ENCODE measurements around the gene TRIM65.

GRCh38 chr17:75922963-75923874 lies 26.5 kb upstream of the TRIM65 start:
- no peak for TF ChIP-seq CTCF (IDR thresholded peaks at IDR 0.05)
- no peak for TF ChIP-seq POLR2A (IDR thresholded peaks at IDR 0.05)
